Activated naive CD8-positive, alpha-beta T cell treated with anti-CD3 and anti-CD28 coated beads, Interleukin-2, amount 50 U/mL, for 16 hours (primary cell): ENCODE data around the gene SLC9A3.

ENCODE experiments used
- DNase-seq: peaks from one replicate; pipeline ENCODE4 v3.0.0-alpha.2; 2020; ENCODE audit warnings: low read depth, low spot score

Gene SLC9A3

GRCh38 chr5:430214-430925 lies 93.9 kb downstream of the SLC9A3 start:
- no peak for DNase-seq

DNA sequence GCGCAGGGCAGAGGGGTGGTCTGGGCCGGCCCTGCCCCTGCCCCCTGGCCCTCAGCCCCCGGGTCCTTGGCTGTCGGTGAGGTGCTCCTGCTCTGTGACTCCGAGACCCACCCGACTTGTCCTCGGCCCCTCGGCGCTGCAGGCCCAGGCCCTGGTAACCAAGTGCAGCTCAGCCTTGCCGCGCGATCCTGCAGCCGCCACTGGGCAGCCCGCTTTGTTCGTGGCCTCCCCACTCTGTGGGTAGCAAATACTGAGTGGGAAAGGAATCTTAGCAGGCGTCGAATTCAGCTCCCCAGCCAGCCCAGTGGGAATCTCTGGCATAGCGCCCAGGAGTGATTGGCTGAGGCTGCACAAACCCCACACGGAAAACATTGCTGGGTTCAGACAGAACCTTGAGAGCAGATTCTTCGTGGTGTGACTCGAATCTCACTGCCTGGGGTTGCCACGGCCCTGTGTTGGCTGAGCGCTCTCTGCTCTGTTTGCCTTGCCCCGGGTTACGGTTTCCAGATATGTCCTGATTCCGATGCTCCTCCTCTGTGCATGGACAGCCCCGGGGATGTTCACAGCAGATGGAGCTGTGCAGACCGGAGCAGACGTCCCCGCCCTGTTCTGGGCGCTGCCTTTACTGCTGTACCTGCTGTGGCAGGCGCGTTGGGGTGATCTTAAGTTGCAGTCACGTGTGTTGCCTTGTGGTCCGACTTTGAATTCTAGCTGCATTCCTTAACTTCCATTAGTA lies 94.6 kb downstream of the SLC9A3 start:
- DNase-seq: no peak

- DNase-seq: no peak
Observed at GRCh38 chr5:428754-429452, 95.3 kb downstream of the SLC9A3 start.

- DNase-seq: no peak
Observed at GRCh38 chr5:428219-428618, 96.0 kb downstream of the SLC9A3 start.

- DNase-seq: no peak
Observed at GRCh38 chr5:427415-428087, 96.7 kb downstream of the SLC9A3 start.

- DNase-seq: no peak
Observed at GRCh38 chr5:426392-426976, 97.8 kb downstream of the SLC9A3 start.

GRCh38 chr5:425714-426113 lies 98.5 kb downstream of the SLC9A3 start:
- no peak for DNase-seq

DNA sequence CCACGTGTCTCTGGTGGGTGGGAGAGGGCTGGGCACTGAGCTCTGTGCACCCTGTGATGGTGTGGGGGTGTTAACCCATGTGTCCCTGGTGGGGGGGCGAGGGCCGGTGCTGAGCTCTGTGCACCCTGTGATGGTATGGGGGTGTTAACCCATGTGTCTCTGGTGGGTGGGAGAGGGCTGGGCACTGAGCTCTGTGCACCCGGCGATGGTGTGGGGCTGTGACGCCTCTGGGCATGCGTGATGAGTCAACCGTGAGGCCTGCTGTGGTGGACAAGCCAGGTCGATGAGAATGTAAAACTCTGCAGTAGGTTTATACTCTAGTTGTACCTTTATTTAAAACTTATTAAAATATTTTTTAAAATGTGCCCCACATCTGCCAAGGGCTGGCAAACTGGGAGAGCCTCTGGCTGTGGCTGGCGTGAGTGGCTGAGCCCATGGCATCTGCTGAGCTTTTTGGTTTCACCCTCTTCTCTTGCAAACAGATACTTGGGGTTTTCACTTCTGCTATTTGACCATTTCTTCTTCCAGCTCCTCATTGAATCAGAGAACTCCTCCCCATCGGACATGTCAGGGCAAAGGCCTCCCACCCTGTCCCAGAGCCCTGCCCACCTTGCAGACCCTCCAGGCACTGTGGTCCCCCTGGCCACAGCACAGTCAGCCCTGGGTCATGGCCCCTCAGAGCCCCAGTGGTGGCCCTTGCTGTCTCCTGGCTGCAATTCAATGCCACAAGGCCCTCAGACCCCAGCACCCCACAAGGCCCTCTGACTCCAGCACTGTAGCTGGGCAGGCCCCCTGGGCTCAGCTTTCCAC lies 99.7 kb downstream of the SLC9A3 start:
- DNase-seq: no peak

- DNase-seq: no peak
Observed at GRCh38 chr5:423626-424261, 100.5 kb downstream of the SLC9A3 start.

GRCh38 chr5:423233-423565 lies 101.0 kb downstream of the SLC9A3 start:
- no peak for DNase-seq

GRCh38 chr5:422323-423232 lies 101.7 kb downstream of the SLC9A3 start:
- DNase-seq: no peak

DNA sequence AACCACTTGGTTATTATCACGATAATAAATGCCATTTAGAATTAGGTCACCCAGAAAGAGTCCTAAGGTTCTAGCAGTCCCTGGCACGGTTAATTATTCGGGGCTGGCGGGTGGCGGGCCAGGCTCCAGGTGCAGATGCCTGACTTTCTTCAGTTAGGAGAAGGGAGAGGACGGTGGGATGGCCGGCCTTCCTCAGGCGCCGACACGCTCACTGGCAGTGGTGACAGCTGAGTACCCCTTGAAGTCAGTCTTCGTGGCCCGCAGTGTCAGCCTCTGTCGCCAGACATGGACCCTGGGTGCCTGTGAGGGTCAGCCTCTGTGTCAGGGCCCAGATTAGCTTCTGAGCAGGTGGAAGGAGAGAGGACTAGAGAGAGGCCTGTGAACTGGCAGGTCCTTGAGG lies 102.3 kb downstream of the SLC9A3 start:
- DNase-seq: no peak

- DNase-seq: no peak
Observed at GRCh38 chr5:421287-421880, 102.9 kb downstream of the SLC9A3 start.

DNA sequence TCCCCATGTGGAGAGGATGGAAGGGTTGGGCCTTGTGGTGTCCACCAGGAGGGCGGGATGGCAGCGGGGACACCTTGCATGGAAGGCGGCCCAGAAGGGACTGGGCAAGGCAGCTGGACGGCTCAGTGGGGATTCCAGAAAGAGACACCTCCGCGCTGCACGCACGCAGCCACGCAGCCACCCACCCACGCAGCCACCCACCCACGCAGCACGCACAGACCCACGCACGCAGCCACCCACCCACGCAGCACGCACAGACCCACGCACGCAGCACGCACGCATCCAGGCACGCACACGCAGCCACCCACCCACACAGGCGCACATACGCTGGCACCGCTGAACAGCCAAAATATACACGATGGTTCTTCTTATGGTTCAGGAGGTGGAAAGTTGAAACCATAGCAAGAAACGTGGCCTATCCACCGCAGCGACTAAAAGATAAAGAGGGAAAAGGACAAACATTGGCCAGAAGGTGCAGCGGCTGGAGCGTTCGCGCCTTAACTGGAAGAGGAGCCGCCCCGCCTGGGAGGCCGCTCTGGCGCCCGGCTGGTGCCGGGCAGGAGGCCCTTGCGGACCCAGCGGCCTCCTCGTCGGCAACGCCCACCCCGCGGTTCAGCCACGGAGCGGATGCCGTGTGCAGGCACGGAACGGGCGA lies 103.5 kb downstream of the SLC9A3 start:
- no peak for DNase-seq
